MM.1S (cell line): ENCODE results near the gene PRCD.

Experiments
- DNase-seq: peaks from one replicate; pipeline ENCODE4 v3.0.0-alpha.2; 2015
- H2AFZ ChIP-seq: fragments of 300-600 bp; sonication (generic); 2 replicates; pipeline ENCODE4 v1.6.0; 2016; ENCODE audit warnings: antibody characterized with exemption, low read length
- H3F3A ChIP-seq: fragments of 300-600 bp; sonication (generic); 2 replicates; pipeline ENCODE4 v1.6.1; 2016; ENCODE audit warnings: mild to moderate bottlenecking, antibody characterized with exemption, low read length, moderate library complexity, mixed read lengths; ENCODE audit not compliant: insufficient read depth
- H3K27ac ChIP-seq: fragments of 300-600 bp; sonication (generic); 2 replicates; pipeline ENCODE4 v1.5.1; 2016; ENCODE audit warnings: mild to moderate bottlenecking, low read length
- H3K27me3 ChIP-seq: fragments of 300-600 bp; sonication (generic); replicated peaks from 2 replicates; pipeline ENCODE4 v1.6.0; 2016; ENCODE audit warnings: low read length; ENCODE audit not compliant: insufficient read depth
- H3K36me3 ChIP-seq: fragments of 300-600 bp; sonication (generic); replicated peaks from 2 replicates; pipeline ENCODE4 v1.6.1; 2016; ENCODE audit warnings: mild to moderate bottlenecking, low read length, mixed read lengths; ENCODE audit not compliant: insufficient read depth
- H3K4me1 ChIP-seq: fragments of 300-600 bp; sonication (generic); 2 replicates; pipeline ENCODE4 v1.6.1; 2016; ENCODE audit warnings: low read length, mixed read lengths
- H3K4me2 ChIP-seq: fragments of 300-600 bp; sonication (generic); 2 replicates; pipeline ENCODE4 v1.6.0; 2016; ENCODE audit warnings: low read depth, low read length
- H3K4me3 ChIP-seq: fragments of 300-600 bp; sonication (generic); 2 replicates; pipeline ENCODE4 v1.5.1; 2016; ENCODE audit warnings: low read length, mixed read lengths
- H3K79me2 ChIP-seq: fragments of 300-600 bp; sonication (generic); 2 replicates; pipeline ENCODE4 v1.6.1; 2016; ENCODE audit warnings: mixed run types, low read length, mixed read lengths
- H3K9ac ChIP-seq: fragments of 300-600 bp; sonication (generic); 2 replicates; pipeline ENCODE4 v1.6.1; 2016; ENCODE audit warnings: low read length, mixed read lengths
- H3K9me2 ChIP-seq: fragments of 300-600 bp; sonication (generic); replicated peaks from 2 replicates; pipeline ENCODE4 v1.6.1; 2016; ENCODE audit warnings: mild to moderate bottlenecking, low read length, mixed read lengths; ENCODE audit not compliant: insufficient read depth
- H3K9me3 ChIP-seq: fragments of 300-600 bp; sonication (generic); replicated peaks from 2 replicates; pipeline ENCODE4 v1.6.1; 2016; ENCODE audit warnings: mild to moderate bottlenecking, low read length, mixed read lengths; ENCODE audit not compliant: insufficient read depth
- H4K20me1 ChIP-seq: fragments of 300-600 bp; sonication (generic); 2 replicates; pipeline ENCODE4 v1.6.1; 2016; ENCODE audit warnings: mild to moderate bottlenecking, low read length, moderate library complexity, mixed read lengths; ENCODE audit not compliant: insufficient read depth
- EZH2 ChIP-seq: fragments of 300-600 bp; sonication (generic); optimal IDR thresholded peaks from 2 replicates; pipeline ENCODE3; 2017; ENCODE audit warnings: low read depth, mild to moderate bottlenecking, antibody characterized with exemption, low read length, mixed read lengths
- EZH2phosphoT487 ChIP-seq: fragments of 300-600 bp; sonication (generic); IDR thresholded peaks from 2 replicates; pipeline ENCODE4 v1.6.1; 2018; ENCODE audit warnings: antibody characterized with exemption, low read length
- TF ChIP-seq, protein P1 (sequence below): fragments of 300-600 bp; sonication (generic); IDR thresholded peaks from 2 replicates; pipeline ENCODE4 v1.5.1; 2016; ENCODE audit warnings: antibody characterized with exemption, low read length, mixed read lengths

Gene PRCD

DNA sequence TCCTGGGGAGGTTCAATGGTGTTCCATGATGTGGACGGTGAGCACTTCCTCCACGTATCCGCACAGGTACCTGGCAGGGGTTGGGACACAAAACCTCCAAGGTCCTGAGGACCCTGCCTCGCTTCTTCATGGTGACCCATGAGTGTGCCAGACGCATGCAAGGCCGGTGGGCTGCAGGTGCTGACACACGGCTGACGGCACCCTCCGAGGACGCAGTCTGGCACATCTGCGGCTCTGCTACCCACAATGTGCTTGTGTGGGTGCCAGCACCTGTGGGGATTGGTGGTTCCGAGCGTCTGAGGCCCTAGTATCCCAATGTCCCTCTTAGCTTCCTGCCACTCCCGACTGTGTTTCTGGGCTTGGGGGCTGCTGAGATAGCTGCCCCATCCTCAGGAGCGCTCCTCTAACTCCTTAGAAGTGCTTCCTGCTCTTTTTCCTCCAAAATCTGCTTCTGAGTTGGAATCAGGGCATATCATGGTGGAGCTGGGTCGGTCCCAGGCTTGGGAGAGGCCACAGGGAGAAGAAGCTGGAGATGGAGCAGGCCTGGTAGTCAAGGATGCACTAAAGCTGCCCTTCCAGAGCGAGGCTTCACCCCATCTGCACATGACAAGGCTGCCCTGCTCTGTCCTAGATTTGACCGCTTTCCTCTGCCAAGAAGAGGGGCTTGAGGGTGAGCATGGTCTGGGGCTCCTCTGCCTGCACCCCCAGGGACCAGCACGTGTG lies 3.9 kb upstream of the PRCD start:
- no peak overlapping the region for H3K4me3 ChIP-seq
- H3K4me2 ChIP-seq: no peak overlapping the region
- no peaks in the 10 kb centered on the region for H3K36me3 ChIP-seq
- no peaks in the 10 kb centered on the region for H3K79me2 ChIP-seq
- no peaks in the 10 kb centered on the region for H3K9me3 ChIP-seq
- no peak for TF ChIP-seq EZH2phosphoT487
- TF ChIP-seq, protein P1, sequence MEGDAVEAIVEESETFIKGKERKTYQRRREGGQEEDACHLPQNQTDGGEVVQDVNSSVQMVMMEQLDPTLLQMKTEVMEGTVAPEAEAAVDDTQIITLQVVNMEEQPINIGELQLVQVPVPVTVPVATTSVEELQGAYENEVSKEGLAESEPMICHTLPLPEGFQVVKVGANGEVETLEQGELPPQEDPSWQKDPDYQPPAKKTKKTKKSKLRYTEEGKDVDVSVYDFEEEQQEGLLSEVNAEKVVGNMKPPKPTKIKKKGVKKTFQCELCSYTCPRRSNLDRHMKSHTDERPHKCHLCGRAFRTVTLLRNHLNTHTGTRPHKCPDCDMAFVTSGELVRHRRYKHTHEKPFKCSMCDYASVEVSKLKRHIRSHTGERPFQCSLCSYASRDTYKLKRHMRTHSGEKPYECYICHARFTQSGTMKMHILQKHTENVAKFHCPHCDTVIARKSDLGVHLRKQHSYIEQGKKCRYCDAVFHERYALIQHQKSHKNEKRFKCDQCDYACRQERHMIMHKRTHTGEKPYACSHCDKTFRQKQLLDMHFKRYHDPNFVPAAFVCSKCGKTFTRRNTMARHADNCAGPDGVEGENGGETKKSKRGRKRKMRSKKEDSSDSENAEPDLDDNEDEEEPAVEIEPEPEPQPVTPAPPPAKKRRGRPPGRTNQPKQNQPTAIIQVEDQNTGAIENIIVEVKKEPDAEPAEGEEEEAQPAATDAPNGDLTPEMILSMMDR: no peak
- no peak for TF ChIP-seq EZH2
- no peak overlapping the region for H3K27ac ChIP-seq
- H3K9ac ChIP-seq: no peak overlapping the region
- DNase-seq: no peak
- H3K4me1 ChIP-seq: no peaks in the 10 kb centered on the region
- H2AFZ ChIP-seq: no peak overlapping the region
- no peaks in the 10 kb centered on the region for H3F3A ChIP-seq
- H4K20me1 ChIP-seq: no peaks in the 10 kb centered on the region
- H3K9me2 ChIP-seq: no peaks in the 10 kb centered on the region
- peaks cover 81% of the 10 kb centered on the region for H3K27me3 ChIP-seq

GRCh38 chr17:76536511-76537287 lies 3.1 kb upstream of the PRCD start:
- Histone ChIP-seq H3K9ac (no peak overlapping the region), H3K4me2 (no peak overlapping the region), H3K4me3 (no peak overlapping the region), H3F3A (no peaks in the 10 kb centered on the region), H2AFZ (no peak overlapping the region), H3K36me3 (no peaks in the 10 kb centered on the region), H3K4me1 (no peaks in the 10 kb centered on the region), H3K9me3 (no peaks in the 10 kb centered on the region), H3K9me2 (no peaks in the 10 kb centered on the region), H3K27me3 (peaks cover 77% of the 10 kb centered on the region), H4K20me1 (no peaks in the 10 kb centered on the region), H3K79me2 (no peaks in the 10 kb centered on the region), H3K27ac (no peak overlapping the region)
- no peak for DNase-seq
- TF ChIP-seq, protein P1: no peak
- no peak for TF ChIP-seq EZH2phosphoT487
- TF ChIP-seq EZH2: no peak

DNA sequence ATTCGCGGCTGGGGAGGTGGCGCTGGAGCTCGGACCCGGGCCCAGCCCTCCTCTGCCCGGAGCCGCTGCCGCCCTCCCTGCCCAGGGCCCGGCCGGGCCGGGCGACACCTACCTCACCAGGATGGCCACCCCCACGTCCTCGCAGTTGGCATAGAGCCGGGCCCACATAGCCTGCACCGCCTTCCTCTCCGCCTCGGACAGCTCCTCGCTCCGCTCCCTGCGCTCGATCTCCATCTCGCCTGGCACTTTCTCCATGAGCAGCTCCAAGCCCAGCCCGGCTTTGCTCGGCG lies 2.6 kb upstream of the PRCD start:
- Histone ChIP-seq H4K20me1 (no peaks in the 10 kb centered on the region), H3K9ac (no peak overlapping the region), H3K4me2 (no peak overlapping the region), H2AFZ (no peak overlapping the region), H3F3A (no peaks in the 10 kb centered on the region), H3K9me2 (no peaks in the 10 kb centered on the region), H3K27me3 (peaks cover 77% of the 10 kb centered on the region), H3K36me3 (no peaks in the 10 kb centered on the region), H3K4me3 (no peak overlapping the region), H3K27ac (no peak overlapping the region), H3K4me1 (no peaks in the 10 kb centered on the region), H3K79me2 (no peaks in the 10 kb centered on the region), H3K9me3 (no peaks in the 10 kb centered on the region)
- DNase-seq: no peak
- TF ChIP-seq EZH2phosphoT487 (no peak), EZH2 (no peak)
- TF ChIP-seq, protein P1: no peak
